Measurements from ENCODE around the gene LRRC38.
"Not testable (repeated sequence)": the region's sequence is repeated elsewhere in the genome, so short reads cannot be mapped to it uniquely, and the experiment has no call there.

The LRRC38 gene

DNA sequence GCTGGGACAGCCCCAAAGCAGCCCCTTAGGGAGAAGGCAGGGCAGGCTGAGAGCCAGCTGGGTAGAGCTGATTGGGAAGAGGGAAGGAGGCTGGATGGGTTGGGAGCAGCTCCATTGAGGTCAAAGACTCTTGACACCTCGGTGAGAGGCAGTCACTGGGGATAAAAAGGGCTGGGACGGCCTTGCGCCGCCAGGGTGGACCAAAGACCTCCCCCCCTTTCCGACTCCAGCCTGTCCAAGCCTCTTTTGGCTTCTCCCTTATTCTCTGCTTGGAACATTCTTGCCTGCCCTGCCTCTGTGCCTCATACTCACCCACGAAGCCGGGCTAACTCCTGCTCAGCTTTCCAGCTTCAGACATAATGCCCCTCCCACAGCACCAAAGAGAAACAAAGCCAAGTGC is 51.1 kb downstream of the LRRC38 start:
- no peak for DNase-seq (ENCODE audit: low read depth in 3 of 3)

DNA sequence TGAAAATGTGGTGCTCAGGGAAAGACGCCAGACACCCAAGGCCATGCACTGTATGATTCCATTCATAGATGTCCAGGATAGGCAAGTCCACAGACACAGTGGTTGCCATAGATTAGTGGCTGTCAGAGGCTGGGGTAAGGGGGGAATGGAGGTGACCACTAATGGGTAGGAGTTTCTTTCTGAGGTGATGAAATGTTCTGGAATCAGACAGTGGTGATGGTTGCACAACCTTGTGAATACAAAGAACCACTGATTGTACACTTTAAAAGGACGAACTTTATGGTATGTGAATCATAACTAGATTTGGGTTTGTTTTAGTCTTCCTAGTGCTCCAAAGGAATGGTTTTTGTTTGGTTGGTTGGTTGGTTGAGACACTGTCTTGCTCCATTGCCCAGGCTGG is 51.8 kb downstream of the LRRC38 start:
- no peak for DNase-seq (ENCODE audit: low read depth in 3 of 3)

DNA sequence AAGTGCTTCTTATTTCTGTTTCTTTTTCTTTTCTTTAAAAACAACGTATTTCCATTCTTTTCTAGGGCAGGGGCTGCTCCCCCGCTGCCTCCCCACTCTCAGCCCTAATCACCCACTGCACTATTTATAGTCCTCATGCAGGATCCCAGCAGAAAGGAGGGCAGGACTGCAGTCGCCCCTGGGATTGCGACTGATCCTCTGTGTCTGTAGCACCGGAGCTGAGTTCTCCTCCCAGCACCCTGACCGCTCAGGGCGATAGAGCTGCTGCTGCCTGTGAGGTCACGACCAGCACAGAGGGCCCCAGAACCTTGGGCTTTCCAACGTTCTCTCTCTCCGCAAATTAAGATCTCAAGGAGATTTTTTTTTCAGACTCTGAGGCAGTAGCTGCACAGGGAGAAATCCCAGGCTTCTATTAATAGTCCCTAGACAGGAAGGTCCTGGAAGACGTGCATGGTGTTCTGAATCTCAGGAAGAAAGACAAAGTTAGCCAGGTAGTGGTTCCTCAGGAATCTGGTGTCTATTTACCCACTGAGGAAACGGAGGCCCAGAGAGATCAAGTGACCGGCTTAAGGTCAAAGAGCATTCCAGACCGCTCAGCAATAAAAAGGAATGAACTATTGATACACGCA is 56.8 kb downstream of the LRRC38 start:
- DNase-seq (ENCODE audit: low read depth in 3 of 3): no peak

DNA sequence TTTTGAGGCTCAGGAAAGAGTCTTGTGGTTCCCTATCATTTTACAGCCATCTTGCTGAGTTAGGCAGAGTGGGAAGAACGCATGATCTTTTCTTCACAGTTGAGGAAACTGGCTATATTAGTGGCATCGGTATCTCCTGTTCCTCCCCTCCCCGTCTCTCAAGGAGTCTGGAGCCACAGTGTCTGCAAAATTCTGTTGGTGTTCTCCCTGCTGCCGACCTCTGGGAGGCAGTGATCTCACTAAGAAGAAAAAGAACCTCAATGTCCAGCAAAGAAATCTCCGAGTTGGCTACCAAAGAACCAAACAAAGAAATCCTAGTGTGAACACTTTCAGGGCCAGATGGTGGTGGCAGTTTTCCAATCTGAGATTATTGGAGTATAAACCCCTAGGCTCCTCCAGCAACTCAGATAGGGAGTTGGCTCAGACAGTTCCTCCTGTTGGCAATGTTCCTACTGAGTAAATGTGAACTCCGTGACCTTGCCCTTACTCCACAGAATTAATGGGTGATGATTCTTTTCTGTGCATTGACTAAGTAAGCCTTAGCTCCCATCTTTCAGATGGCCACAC is 62.3 kb downstream of the LRRC38 start:
- no peak for DNase-seq (ENCODE audit: low read depth in 3 of 3)

DNA sequence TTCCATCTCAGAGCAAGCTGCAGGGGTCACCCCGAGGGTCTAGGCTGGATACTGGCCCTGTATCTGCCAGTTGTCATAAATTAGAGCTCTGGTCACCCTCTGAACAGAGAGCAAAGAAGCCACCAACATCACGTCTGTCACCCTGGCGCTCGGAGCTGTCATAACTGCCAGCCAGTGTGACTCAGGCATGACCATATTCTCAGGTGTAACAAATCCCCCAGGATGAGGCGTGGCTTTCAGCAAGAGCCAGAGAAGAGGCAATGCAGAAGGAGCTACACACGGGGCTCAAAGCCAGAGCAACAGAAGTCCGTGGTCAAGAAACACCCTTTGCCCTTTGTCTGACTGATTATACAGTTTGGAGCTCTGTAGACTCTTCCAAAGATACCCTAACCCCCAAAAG is 63.6 kb downstream of the LRRC38 start:
- no peak for DNase-seq (ENCODE audit: low read depth in 3 of 3)

DNA sequence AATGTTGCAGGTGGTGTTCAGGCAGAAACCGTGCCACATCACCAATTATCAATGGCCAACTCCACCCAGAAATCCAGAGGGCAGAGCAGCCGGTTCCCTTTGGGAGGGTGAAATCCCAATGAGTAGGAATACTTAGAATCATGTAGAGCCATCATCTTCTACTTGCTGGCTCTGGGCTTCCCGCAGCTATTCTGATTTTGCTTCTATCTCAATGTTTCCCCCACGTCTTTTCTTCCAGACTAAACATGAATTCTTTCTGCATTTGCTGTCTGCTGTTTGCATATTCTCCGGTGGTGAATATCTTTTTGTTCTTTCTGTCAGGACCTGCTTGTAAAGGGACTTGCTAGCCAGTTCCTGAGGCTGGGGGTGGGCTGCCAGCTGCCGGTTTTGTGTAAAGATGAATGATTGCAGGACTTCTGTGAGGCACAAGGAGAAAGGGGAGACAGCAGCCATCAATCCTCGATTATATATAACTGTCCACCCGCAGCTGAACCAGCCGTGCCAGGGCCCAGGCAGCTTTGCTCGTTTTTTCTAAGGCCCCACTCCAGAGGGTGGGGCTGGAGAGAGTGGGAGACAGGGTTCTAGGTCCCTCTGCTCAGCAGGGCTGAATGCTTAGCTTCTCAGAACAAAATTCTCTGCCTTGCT is 70.3 kb downstream of the LRRC38 start:
- DNase-seq (ENCODE audit: low read depth in 3 of 3): no peak

DNA sequence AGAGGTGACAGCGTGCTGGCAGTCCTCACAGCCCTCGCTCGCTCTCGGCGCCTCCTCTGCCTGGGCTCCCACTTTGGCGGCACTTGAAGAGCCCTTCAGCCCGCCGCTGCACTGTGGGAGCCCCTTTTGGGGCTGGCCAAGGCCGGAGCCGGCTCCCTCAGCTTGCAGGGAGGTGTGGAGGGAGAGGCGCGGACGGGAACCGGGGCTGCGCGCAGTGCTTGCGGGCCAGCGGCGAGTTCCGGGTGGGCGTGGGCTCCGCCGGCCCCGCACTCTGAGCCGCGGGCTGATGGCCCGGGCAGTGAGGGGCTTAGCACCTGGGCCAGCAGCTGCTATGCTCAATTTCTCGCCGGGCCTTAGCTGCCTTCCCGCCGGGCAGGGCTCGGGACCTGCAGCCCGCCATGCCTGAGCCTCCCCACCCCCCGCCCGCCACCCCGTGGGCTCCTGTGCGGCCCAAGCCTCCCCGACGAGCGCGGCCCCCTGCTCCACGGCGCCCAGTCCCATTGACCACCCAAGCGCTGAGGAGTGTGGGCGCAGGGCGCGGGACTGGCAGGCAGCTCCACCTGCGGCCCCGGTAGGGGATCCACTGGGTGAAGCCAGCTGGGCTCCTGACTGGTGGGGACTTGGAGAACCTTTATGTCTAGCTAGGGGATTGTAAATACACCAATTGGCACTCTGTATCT is 74.6 kb downstream of the LRRC38 start:
- not testable (repeated sequence) for DNase-seq (ENCODE audit: low read depth in 3 of 3)

DNA sequence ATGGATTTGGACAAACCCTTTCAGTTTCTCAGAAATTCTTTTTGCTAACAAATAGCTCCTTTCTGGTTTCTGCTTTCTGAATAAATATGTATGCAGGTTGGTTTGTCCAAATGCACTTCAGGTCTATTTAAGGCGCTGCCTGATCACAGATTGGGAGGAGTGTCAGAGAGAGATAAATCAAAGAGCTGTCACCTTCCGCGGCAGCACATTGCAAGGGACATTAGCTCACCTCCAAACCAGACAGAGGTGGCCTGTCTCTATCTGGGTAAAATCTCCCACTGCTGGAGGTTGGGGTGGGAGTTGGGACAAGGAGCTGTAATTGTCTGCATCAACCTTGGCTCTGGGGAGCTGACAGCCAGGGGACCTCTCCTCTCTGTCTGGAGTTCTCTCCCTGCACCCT is 78.3 kb downstream of the LRRC38 start:
- DNase-seq (ENCODE audit: low read depth in 3 of 3): no peak

DNA sequence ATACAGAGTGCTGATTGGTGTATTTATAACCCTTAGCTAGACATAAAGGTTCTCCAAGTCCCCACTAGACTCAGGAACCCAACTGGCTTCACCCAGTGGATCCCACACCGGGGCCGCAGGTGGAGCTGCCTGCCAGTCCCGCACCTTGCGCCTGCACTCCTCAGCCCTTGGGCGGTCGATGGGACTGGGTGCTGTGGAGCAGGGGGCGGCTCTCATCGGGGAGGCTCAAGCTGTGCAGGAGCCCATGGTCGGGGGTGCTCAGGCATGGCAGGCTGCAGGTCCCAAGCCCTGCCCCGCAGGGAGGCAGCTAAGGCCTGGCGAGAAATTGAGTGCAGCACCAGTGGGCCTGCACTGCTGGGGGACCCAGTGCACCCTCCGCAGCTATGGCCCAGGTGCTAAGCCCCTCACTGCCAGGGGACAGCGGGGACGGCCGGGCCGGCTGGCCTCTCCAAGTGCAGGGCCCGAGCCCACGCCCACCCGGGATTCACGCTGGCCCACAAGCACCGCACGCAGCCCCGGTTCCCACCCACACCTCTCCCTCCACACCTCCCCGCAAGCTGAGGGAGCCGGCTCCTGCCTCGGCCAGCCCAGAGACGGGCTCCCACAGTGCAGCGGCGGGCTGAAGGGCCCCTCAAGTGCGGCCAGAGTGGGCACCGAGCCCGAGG is 80.0 kb downstream of the LRRC38 start:
- DNase-seq (ENCODE audit: low read depth in 3 of 3): not testable (repeated sequence)

DNA sequence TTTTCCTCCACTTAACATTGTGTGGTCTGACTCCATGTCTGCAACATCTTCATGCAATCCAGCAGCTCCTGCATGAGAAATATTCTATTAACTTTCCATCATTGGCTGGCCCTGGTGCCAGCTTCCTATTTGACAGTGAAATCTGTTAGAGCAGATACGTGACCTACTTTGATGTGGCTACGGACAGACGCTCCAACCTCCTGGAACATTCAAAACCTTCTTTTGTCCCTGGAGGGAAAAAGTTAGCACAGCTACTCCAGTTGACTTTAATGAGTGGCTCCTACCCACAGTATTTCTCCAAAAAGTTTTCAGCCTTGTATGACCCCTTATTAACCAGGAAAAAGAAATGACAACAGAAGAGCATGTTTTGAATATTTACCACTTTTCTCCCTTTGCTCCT is 81.6 kb downstream of the LRRC38 start:
- no peak for DNase-seq (ENCODE audit: low read depth in 3 of 3)

DNA sequence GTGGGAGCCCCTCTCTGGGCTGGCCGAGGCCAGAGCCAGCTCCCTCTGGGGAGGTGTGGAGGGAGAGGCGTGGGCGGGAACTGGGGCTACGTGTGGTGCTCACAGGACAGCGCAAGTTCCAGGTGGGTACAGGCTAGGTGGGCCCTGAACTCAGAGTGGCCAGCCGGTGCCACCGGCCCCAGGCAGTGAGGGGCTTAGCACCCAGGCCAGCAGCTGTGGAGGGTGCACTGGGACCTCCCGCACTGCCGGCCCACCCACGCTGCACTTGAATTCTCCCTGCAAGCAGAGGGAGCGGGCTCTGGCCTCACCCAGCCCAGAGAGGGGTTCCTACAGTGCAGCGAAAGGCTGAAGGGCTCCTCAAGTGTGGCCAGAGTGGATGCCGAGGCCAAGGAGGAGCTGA is 83.3 kb downstream of the LRRC38 start:
- no peak for DNase-seq (ENCODE audit: low read depth in 3 of 3)
